HG03025 (cell line): ENCODE measurements around the gene DOCK10.
"Not testable (repeated sequence)": the region's sequence is repeated elsewhere in the genome, so short reads cannot be mapped to it uniquely, and the experiment has no call there.

Experiments
- ATAC-seq: cut with Tn5 transposase; IDR thresholded peaks from one replicate; pipeline ENCODE4 v1.9.1; 2021; ENCODE audit warnings: mild to moderate bottlenecking, moderate library complexity; ENCODE audit not compliant: unreplicated experiment, low FRiP score

Gene DOCK10

DNA sequence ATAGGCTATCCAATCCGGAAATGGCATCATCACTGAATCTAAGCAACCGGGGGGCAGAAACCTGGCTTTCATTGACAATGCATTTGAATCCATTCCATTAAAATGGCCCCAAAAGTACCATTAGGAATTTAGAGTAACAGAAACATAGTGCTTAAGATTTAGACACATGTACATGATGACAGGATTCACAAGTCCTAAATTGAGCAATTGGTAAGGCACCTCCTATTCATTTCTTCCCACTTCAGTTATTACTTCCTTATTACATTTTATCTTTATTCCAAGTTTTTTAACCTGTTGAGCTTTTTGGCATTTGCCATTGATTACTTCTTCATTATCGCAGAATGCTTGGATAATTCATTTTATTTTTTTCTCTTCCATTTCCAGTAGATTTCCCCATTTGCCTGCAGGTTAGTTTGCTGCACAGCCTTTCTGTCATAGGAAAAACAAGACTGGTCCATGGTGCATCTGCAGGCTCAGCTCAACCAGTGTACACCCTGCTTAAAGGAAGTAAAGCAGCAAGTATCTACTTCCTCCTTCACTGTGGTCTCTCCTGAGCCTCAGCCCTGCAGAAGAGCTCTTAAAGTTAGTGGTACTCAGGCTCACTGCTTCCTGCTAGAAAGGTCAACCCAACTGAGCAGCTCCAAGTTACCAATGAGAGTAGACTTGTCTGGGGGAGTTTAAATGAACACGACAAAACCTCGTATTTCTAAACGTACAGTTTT is 89.2 kb downstream of the DOCK10 start:
- ATAC-seq = peak; percentile 69

DNA sequence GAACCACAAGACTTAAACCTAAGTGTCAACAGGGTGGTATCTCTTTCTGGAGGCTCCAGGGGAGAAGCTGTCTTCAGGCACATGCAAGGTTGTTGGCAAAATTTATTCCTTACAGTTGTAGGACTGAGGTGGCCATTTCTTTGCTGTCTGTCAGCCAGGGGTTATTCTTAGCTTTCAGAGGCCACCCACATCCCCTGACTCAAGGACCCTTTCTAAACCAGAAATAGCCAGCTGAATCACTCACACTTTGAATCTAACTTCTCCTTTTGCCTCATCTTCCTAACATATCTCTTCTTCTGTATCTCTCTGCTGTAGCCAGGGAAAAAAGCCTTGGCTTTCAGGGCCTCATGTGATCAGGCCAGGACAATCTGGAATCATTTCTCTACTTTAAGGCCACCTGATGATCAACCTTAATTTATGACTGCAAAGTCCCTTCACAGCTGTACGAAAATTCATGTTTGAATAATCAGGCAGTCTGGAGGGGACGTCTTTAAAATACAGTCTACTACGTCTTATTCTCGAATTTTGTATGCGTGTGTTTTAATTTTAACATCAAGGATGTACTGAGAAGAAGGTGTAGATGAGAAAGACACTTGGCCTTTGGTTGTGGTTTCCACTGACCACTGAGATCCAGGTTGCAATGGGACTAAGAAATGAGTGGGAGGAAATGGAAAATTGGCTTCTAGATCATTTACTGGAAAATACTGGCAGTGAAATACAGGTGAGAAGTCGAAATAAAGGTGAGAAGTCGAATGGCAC is 90.4 kb downstream of the DOCK10 start:
- ATAC-seq = no peak

DNA sequence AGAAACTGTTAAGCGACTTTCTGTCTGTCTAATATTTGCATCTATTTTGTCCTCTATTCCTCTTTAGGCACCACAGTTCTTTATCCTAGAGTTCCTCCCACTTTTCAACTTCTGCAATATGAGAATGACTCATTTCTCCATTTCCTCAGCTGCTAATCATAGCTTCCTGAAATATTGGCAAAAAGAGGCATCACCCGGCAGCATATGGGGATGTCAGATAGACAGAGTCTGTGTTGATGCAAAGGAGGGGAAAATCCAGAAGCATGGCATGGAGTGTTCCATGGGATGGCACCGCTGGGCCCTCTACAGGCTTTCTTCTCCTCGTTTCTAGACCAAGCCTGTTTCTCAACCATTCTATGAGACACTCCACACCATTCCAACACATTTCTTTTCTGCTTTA is 93.4 kb downstream of the DOCK10 start:
- no peak for ATAC-seq

- no peak for ATAC-seq
These were observed 94.3 kb downstream of the DOCK10 start for GRCh38 chr2:224948005-224948404.

GRCh38 chr2:224947566-224947965 is 94.7 kb downstream of the DOCK10 start:
- ATAC-seq = no peak

- ATAC-seq = peak; percentile 66
These were observed 95.4 kb downstream of the DOCK10 start for GRCh38 chr2:224946895-224947294.

DNA sequence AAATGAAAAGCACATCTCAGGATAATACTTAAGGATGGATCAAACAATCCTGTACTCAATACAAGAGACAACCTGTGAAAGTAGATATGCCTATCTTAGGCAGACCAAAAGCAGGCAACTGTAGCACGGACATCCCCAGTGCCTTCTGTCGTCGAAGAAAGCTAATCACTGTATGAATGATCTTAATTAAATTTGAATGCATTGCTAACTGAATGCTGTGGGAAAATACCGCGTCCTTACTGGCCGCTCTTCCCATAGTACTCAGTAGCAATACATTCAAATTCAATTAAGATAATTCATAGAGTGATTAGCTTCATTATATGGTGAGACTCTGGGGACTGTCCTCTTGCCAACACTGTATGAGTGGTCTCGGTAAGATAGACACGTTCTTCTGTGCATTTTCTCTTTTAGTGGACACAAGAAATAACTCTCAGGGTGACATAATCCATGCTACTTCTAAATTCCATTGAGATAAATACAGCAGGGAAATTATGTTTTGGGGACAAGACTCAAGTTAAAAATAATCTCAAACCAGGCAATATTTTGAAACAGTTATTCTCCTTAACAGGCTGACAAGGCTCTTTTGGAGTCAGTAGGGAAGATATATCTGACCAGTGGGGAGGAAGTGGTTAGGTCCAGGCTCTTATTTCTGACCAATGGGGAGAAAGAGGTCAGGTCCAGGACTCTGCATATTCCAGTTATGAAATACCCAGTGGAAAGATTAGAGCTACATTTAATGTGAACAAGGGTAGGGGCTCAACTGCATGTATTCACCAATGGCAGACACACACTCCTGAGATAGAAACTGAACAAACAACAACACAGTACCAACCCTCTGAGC is 97.3 kb downstream of the DOCK10 start:
- no peak for ATAC-seq

- ATAC-seq = not testable (repeated sequence)
These were observed 98.6 kb downstream of the DOCK10 start for GRCh38 chr2:224943601-224944041.

- ATAC-seq = no peak
These were observed 100.3 kb downstream of the DOCK10 start for GRCh38 chr2:224941960-224942359.

GRCh38 chr2:224940618-224941017 is 101.7 kb downstream of the DOCK10 start:
- ATAC-seq = no peak

DNA sequence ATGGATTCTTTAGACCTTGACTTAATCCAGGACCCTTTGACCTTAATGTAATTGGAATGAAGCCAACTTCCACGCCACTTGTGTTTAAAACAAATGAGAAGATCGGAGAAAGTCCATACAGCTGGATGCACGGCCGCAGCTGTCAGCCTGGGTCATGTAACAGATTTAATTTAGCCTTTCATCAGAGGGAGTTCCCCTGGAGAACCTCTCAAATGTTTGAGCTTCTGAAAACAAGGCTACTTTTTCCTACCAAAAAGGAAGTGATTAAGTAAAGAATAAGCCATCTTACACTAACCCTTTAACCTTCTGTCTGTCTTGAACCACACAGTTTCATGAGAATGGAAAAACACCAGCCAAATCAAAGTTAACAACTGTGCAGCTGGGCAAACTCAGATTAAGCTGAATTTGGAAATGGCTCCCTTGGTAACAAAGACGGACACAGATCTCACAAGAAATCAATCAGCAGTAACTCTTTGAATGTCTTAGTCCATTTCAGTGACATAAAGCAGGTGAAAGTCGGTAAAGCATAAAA is 103.6 kb downstream of the DOCK10 start:
- ATAC-seq = peak; percentile 30

- peak; percentile 94 for ATAC-seq
These were observed 104.4 kb downstream of the DOCK10 start for GRCh38 chr2:224937887-224938286.

DNA sequence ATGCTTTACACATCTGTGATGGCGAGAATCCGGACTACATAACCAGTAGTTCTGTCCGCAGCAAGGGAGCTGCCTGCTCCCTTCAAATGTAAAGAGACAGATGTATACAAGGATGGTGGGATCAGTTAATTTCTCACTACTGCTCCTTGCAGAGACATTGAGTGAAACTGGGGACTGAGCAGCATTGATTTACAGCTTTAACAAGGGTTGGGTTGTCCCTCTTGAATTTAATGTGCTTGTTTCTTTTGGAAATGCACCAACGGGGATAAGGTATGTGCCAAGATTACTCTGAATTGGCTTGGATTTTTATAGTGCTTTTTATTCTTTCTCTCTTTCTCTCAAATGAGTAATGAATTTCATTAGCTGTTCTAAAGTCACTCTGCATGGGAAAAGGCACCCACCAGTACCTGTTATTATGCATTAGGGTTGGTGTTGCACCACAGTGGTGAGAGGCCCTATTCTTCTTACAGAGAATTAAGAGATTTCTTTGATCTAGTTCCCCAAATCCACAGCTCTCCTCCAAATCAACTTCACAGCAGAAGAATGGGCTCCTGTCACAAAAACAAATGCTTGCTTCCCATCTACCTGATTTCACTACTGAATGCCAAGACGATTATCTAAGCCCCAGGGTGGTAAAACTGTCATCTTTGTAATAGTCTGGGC is 107.6 kb downstream of the DOCK10 start:
- no peak for ATAC-seq

GRCh38 chr2:224933431-224933830 is 108.8 kb downstream of the DOCK10 start:
- no peak for ATAC-seq

DNA sequence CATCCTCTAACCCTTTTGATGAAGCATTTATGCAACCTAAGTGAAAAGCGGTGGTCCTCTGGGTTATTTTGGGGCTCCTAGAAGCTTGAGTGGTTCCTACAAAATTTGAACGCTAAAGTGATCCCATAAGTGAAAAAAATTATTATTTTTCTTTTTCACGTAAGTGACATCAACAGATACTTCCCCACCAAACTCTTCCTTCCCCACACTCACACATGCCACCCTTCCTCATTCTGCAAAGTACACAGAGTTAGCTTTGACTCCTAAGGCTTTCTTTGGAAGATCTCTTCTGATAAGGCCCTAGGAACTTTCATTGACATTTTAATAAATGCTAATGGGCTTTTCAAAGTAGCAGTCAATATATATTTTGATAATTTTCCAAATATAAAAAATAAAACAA is 109.7 kb downstream of the DOCK10 start:
- ATAC-seq = no peak

DNA sequence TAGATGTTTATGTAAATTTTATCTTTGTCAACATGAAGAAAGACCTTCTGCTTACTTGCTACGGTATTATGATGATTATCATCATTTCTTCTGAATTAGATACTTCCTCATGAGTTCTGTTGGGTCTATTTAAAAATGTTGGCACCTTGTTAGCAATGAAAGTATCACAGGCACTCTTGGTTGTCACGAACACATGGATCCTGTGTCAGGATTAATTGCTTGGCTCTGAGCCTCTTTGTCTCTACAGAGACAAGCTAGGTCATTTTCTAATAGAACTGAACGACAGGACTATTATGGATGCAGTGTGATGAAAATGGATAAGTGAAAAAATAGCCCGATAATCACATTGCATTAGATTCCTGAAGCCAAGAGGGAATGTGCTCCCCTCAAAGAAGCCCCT is 110.3 kb downstream of the DOCK10 start:
- no peak for ATAC-seq

- no peak for ATAC-seq
These were observed 111.3 kb downstream of the DOCK10 start for GRCh38 chr2:224930990-224931389.

- ATAC-seq = no peak
These were observed 112.1 kb downstream of the DOCK10 start for GRCh38 chr2:224930124-224930523.

GRCh38 chr2:224929512-224929911 is 112.8 kb downstream of the DOCK10 start:
- ATAC-seq = no peak

DNA sequence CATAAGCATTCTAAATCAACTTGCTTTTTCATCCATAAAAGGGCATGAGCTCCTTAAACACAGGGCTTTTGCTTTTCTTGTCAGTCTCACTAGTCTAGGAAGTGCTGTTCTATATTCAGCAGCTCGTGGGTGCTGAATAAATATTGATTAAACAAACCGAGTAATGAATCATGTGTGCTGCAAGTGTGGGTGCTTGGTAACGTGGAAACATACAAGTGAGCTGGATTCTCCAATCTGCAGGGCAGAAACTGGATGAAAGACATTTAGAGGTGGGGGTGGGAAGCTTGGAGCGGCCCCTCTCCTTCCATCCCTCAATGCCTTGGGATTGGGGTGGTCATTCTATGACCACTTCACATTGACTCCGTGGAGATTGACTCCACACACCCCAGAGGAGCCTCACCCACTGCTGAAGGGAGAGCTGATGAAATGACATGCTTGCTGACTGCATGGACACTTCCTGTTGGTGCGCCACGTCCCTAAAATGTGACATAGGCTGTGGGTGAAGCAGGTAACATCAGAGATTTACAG is 114.6 kb downstream of the DOCK10 start:
- ATAC-seq = no peak
